ENCODE data around the gene DVL3.

Gene DVL3

DNA sequence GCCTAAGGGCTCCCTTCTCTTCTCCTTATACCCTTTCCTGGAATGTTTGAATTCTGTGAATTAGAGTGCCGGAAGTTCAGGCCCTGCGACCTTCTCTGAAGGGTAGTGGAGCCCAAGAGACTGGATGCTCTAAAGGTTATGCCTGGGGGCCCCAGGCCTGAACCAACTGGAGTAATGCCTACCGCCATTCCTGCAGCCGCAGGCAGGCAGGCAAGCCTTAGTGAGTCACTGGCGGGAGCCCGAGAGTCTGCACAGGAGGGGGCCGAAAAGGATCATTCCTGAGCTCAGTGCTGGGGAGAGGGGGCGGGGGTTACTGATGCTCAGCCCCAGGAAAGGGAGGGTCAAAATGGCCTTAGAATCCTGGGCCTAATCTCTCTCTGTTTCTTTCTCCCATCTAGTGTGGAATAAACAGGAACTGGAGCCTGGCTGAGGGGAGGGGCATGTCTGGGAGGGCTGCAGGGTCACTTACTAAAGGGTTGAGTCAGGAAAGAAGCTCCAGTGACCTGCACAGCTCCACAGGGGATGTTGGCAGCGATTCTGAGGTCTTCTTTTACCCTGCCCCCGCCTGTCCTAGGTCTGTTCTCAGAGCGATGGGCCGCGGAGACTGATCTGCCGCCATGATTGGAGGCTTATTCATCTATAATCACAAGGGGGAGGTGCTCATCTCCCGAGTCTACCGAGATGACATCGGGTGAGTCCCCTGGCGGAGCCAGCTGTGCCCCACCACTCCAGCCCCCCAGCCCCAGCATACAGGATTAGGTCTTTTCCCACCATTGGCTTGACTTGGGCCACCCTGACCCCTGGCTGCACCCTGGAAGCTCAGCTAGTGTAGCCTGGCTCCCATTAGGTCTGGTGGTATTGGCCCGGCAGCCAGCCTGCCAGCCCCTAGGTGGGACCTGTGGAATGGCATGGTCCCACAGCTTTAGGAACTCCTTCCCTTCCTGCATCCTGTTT is 21.5 kb downstream of the DVL3 start:
- peaks cover 30 to 80% (median 45%) of the 10 kb centered on the region in 10 experiments for H3K4me1 ChIP-seq
- H3K9me3 ChIP-seq (replicated peaks in 1 of 11) = no peaks in the 10 kb centered on the region
- no peak for TF ChIP-seq Cebpa-rat (IDR thresholded peaks at IDR 0.05)
- peak overlapping the region; percentile 96 to 99 (median 97) for H3K4me2 ChIP-seq
- peak overlapping the region; percentile 91 to 97 (median 94); a peak in 21 of 22 replicates for H3K9ac ChIP-seq
- H3K27me3 ChIP-seq = no peaks in the 10 kb centered on the region
- H4K20me1 ChIP-seq = peaks cover 12 to 51% (median 29%) of the 10 kb centered on the region in 11 experiments; a peak in 17 of 22 replicates
- H3K36me3 ChIP-seq = peaks cover 55 to 71% (median 65%) of the 10 kb centered on the region in 11 experiments
- H3K4me3 ChIP-seq = peak overlapping the region; percentile 84 to 100 (median 94)
- H3K27ac ChIP-seq = peak overlapping the region; percentile 50 to 94 (median 87); a peak in 21 of 22 replicates

DNA sequence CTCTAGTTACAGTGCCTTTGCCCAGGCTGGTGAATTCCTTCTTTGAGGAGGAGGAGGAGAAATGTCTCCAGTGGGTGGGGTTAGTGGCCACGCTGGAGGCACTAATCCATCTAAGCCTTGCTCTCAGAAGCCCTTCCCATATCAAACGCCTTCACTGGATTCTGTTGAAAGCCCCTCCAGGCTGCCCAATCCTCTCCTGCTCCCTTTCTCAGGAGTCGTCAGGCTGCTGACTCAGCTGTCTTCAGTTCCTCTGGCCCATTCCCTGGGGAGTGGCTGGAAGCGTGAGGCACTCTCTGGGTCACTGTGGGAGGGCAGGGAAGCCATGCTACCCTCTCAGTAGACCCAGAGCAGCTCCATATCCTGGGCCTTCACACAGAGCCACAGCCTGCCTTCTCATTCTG is 22.2 kb downstream of the DVL3 start:
- H3K4me3 ChIP-seq = peak overlapping the region in 7 of 10 experiments; percentile 93 to 100 (median 97); a peak in 13 of 20 replicates
- H3K27ac ChIP-seq = peak overlapping the region; percentile 17 to 94 (median 86); a peak in 19 of 22 replicates
- peak overlapping the region; percentile 18 to 97 (median 94); a peak in 16 of 22 replicates for H3K9ac ChIP-seq
- peaks cover 55 to 71% (median 65%) of the 10 kb centered on the region in 11 experiments for H3K36me3 ChIP-seq
- H3K27me3 ChIP-seq = no peaks in the 10 kb centered on the region
- H3K4me2 ChIP-seq = peak overlapping the region; percentile 96 to 99 (median 97)
- TF ChIP-seq Cebpa-rat (IDR thresholded peaks at IDR 0.05) = no peak
- peaks cover 30 to 85% (median 45%) of the 10 kb centered on the region in 10 experiments for H3K4me1 ChIP-seq
- peaks cover 12 to 51% (median 29%) of the 10 kb centered on the region in 11 experiments; a peak in 17 of 22 replicates for H4K20me1 ChIP-seq
- H3K9me3 ChIP-seq (replicated peaks in 1 of 11) = no peaks in the 10 kb centered on the region

DNA sequence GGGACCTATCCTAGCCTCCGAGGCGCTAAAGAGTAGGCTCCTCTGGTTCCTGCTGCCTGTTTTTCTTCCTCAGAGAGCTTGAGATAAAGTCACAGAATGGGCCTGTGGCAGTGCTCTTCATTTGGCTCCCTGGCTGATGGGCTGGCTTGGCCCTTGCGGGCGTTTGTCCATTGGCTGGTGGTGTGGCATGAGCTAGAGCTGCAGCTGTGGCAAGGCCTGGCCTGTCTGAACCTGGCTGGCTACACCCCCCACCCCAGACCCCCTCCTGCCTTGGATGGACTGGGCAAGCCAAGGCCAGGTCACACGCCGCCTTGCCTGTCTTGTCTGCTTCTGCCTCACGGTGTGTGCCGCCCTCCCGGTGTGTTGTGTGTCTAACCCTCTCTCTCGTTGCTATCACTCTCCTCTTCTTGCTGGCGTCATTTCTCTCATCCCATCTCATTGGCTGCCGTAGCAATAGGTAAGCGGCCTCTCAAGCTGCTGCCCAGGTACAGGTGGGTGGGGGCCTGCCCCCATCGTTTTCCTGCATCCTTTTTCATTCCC is 22.7 kb downstream of the DVL3 start:
- peak overlapping the region in 6 of 10 experiments; percentile 93 to 100 (median 98); a peak in 12 of 20 replicates for H3K4me3 ChIP-seq
- peak overlapping the region in 10 of 11 experiments; percentile 41 to 97 (median 94); a peak in 14 of 22 replicates for H3K9ac ChIP-seq

DNA sequence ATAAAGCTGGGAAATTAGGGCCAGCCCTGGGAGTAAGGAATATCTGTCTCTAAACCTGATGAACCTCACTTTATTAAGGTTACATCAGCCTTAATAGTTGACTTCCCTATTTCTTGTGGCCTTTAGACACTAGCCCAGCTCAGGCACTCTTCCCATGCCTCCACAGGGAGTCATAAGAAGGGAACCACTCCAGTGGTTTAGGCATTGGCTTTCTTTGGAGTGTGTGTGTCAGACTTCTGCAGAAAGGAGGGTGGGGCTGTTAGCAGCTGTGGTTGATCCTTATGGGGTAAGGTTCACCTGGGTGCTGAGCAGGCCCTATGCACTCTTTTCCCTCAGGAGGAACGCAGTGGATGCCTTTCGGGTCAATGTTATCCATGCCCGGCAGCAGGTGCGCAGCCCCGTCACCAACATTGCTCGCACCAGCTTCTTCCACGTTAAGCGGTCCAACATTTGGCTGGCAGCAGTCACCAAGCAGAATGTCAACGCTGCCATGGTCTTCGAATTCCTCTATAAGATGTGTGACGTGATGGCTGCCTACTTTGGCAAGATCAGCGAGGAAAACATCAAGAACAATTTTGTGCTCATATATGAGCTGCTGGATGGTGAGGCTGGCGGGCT is 23.5 kb downstream of the DVL3 start:
- Histone ChIP-seq H3K9me3 (replicated peaks in 1 of 11) (no peaks in the 10 kb centered on the region), H3K27me3 (no peaks in the 10 kb centered on the region), H3K4me2 (peak overlapping the region in 5 of 11 experiments; percentile 97 to 99 (median 98); a peak in 10 of 22 replicates), H3K27ac (peak overlapping the region in 7 of 11 experiments; percentile 34 to 94 (median 89); a peak in 9 of 22 replicates), H4K20me1 (peaks cover 12 to 51% (median 31%) of the 10 kb centered on the region in 11 experiments; a peak in 17 of 22 replicates), H3K4me1 (peaks cover 30 to 85% (median 45%) of the 10 kb centered on the region in 10 experiments), H3K4me3 (peak overlapping the region in 4 of 10 experiments; percentile 93 to 100 (median 99); a peak in 6 of 20 replicates), H3K9ac (peak overlapping the region in 5 of 11 experiments; percentile 23 to 97 (median 96); a peak in 7 of 22 replicates), H3K36me3 (peaks cover 68 to 71% (median 69%) of the 10 kb centered on the region in 11 experiments)
- TF ChIP-seq Cebpa-rat (IDR thresholded peaks at IDR 0.05) = no peak

More for the DNA sequence above, 22.7 kb downstream of the DVL3 start:
- H4K20me1 ChIP-seq = peaks cover 12 to 51% (median 29%) of the 10 kb centered on the region in 11 experiments; a peak in 17 of 22 replicates
- peaks cover 30 to 85% (median 45%) of the 10 kb centered on the region in 10 experiments for H3K4me1 ChIP-seq
- TF ChIP-seq Cebpa-rat (IDR thresholded peaks at IDR 0.05) = no peak
- no peaks in the 10 kb centered on the region for H3K9me3 ChIP-seq (replicated peaks in 1 of 11)
- peak overlapping the region in 10 of 11 experiments; percentile 34 to 94 (median 86); a peak in 18 of 22 replicates for H3K27ac ChIP-seq
- peak overlapping the region; percentile 96 to 99 (median 97) for H3K4me2 ChIP-seq
- no peaks in the 10 kb centered on the region for H3K27me3 ChIP-seq
- H3K36me3 ChIP-seq = peaks cover 60 to 71% (median 65%) of the 10 kb centered on the region in 11 experiments

DNA sequence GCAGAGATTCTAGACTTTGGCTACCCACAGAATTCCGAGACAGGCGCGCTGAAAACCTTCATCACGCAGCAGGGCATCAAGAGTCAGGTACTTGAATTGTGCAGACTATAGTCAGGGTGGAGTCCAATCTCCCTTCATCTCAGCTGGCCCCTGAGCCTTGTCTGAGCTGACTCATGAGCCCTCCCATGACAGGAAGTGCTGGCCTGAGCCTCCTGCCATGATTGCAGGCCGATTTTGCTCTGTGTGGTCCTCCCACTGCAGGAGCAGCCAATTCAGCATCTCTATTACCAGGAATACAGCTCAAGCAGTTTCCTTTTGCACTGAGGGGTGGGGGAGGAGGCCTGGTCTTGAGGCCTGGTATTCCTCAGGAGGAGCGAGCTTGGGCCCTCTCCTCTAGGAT is 25.0 kb downstream of the DVL3 start:
- TF ChIP-seq Cebpa-rat (IDR thresholded peaks at IDR 0.05) = no peak
- Histone ChIP-seq H3K4me3 (peak overlapping the region in 2 of 10 experiments; percentile 26 to 45; a peak in 3 of 20 replicates), H3K9me3 (replicated peaks in 1 of 11) (no peaks in the 10 kb centered on the region), H3K4me1 (peaks cover 31 to 93% (median 44%) of the 10 kb centered on the region in 10 experiments), H4K20me1 (peaks cover 12 to 50% (median 31%) of the 10 kb centered on the region in 11 experiments; a peak in 17 of 22 replicates), H3K27ac (peak overlapping the region in 4 of 11 experiments; percentile 66 to 92 (median 72); a peak in 7 of 22 replicates), H3K27me3 (no peaks in the 10 kb centered on the region), H3K9ac (peak overlapping the region in 6 of 11 experiments; percentile 1 to 68 (median 45); a peak in 8 of 22 replicates), H3K36me3 (peaks cover 78 to 85% (median 82%) of the 10 kb centered on the region in 11 experiments), H3K4me2 (peak overlapping the region in 4 of 11 experiments; percentile 50 to 99 (median 97); a peak in 8 of 22 replicates)

DNA sequence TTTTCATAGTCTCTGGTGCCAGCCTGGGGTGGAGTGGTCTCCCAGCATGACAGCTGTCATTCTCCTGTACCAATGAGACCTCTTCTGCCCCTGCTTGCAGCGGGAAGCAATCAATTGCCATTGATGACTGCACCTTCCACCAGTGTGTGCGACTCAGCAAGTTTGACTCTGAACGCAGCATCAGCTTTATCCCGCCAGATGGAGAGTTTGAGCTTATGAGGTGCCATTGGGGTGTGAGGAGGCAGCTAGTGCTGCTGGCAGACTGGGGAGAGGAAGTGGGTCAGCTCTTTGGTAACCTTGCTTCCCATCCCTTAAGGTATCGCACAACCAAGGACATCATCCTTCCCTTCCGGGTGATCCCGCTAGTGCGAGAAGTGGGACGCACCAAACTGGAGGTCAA is 26.4 kb downstream of the DVL3 start:
- no peak for TF ChIP-seq Cebpa-rat (IDR thresholded peaks at IDR 0.05)
- no peaks in the 10 kb centered on the region for H3K9me3 ChIP-seq (replicated peaks in 1 of 11)
- H3K4me2 ChIP-seq = peak overlapping the region in 3 of 11 experiments; percentile 97 to 99 (median 97); a peak in 6 of 22 replicates
- H3K27ac ChIP-seq = peak overlapping the region in 1 of 11 experiments; percentile 92; a peak in 2 of 22 replicates
- H3K9ac ChIP-seq = peak overlapping the region in 2 of 11 experiments; percentile 7 to 68; a peak in 1 of 22 replicates
- H3K4me3 ChIP-seq = 0 out of 20 replicates have a peak overlapping the region, but pooled peaks of 1 of the 10 experiments have one; percentile 45
- peaks cover 16 to 40% (median 31%) of the 10 kb centered on the region in 11 experiments; a peak in 17 of 22 replicates for H4K20me1 ChIP-seq
- peaks cover 78 to 85% (median 82%) of the 10 kb centered on the region in 11 experiments for H3K36me3 ChIP-seq
- H3K4me1 ChIP-seq = peaks cover 23 to 90% (median 36%) of the 10 kb centered on the region in 10 experiments
- H3K27me3 ChIP-seq = no peaks in the 10 kb centered on the region

DNA sequence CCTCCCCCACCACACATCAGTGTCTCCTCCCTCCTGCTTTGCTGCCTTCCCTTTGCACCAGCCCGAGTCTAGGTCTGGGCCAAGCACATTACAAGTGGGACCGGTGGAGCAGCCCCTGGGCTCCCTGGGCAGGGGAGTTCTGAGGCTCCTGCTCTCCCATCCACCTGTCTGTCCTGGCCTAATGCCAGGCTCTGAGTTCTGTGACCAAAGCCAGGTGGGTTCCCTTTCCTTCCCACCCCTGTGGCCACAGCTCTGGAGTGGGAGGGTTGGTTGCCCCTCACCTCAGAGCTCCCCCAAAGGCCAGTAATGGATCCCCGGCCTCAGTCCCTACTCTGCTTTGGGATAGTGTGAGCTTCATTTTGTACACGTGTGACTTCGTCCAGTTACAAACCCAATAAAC is 28.5 kb downstream of the DVL3 start:
- Histone ChIP-seq H3K27me3 (no peaks in the 10 kb centered on the region), H3K9ac (peak overlapping the region in 1 of 11 experiments; percentile 42; a peak in 2 of 22 replicates), H3K4me2 (no peak overlapping the region), H3K9me3 (replicated peaks in 1 of 11) (no peaks in the 10 kb centered on the region), H3K27ac (no peak overlapping the region), H3K4me3 (no peak overlapping the region), H3K4me1 (peaks cover 22 to 87% (median 36%) of the 10 kb centered on the region in 10 experiments), H4K20me1 (peaks cover 20 to 40% (median 34%) of the 10 kb centered on the region in 11 experiments; a peak in 20 of 22 replicates), H3K36me3 (peaks cover 72 to 80% (median 76%) of the 10 kb centered on the region in 11 experiments)
- TF ChIP-seq Cebpa-rat (IDR thresholded peaks at IDR 0.05) = no peak
